Renal pelvis (tissue), 12 donors: Measurements from ENCODE around the gene TMPRSS3. TPM values are rescaled to one million over a fixed set of nuclear protein-coding genes. Genes with fewer than 3 reads are reported as not detected.
A peak's percentile ranks its signal among the peaks of the same experiment; 100 is the strongest.

Experiments
- DNase-seq: peaks from one replicate; pipeline ENCODE4 v3.0.0-alpha.2; 2013
- long read RNA-seq, 16 experiments: transcript quantifications; one replicate each; lab custom pipeline, GENCODE V29; 2026
- polyA plus RNA-seq, 3 donors: library from polyadenylated mRNA; unstranded; fragments of 120-200 nt; gene quantifications; one replicate each; pipeline ENCODE4 v1.2.1, GENCODE V29; 2013; ENCODE audit not compliant: insufficient read length in 3 of 3

Gene TMPRSS3
- polyA plus RNA-seq, result 1 to 10 TPM; 1.3 to 3.4 (median 2.2) TPM
- long read RNA-seq, donor 1, result 0 reads
- long read RNA-seq, donor 2, result 0 reads
- long read RNA-seq, donor 3, result 0 reads
- long read RNA-seq, donor 4, result 0 reads
- long read RNA-seq, donor 5, result 0 reads
- long read RNA-seq, donor 6, partial matches to known transcripts, result 0 of 1 reads
- long read RNA-seq, donor 6, other reads (novel, unspliced or antisense), result 0 of 1 reads
- long read RNA-seq, donor 7, result 0 reads
- long read RNA-seq, donor 8, result 0 reads
- long read RNA-seq, donor 9, result 0 reads
- long read RNA-seq, donor 10, result 0 reads
- long read RNA-seq, donor 11, partial matches to known transcripts, result 0 of 1 reads
- long read RNA-seq, donor 11, other reads (novel, unspliced or antisense), result 0 of 1 reads
- long read RNA-seq, donor 12, result 0 reads
- long read RNA-seq, donor 13, result 0 reads
- long read RNA-seq, donor 14, result 0 reads
- long read RNA-seq, donor 15, partial matches to known transcripts, result 5 of 6 reads
- long read RNA-seq, donor 15, other reads (novel, unspliced or antisense), result 0 of 6 reads
- long read RNA-seq, donor 16, result 0 reads

GRCh38 chr21:42395905-42396651 lies at the start of gene TMPRSS3:
Gene TMPRSS3, minus strand, starts transcription at chr21:42396052. Its CDS starts 635 bp downstream, at chr21:42395417.
- peak; percentile 58 for DNase-seq

- DNase-seq, result no peak
These were observed 49.5 kb upstream of the TMPRSS3 start for GRCh38 chr21:42445311-42445710.

GRCh38 chr21:42444745-42445059 lies 48.9 kb upstream of the TMPRSS3 start:
- DNase-seq, result no peak

GRCh38 chr21:42443876-42444744 lies 48.3 kb upstream of the TMPRSS3 start:
- DNase-seq, result no peak

- DNase-seq, result no peak
These were observed 47.4 kb upstream of the TMPRSS3 start for GRCh38 chr21:42443181-42443785.

GRCh38 chr21:42441963-42442362 lies 46.1 kb upstream of the TMPRSS3 start:
- DNase-seq, result no peak

- no peak for DNase-seq
These were observed 44.4 kb upstream of the TMPRSS3 start for GRCh38 chr21:42440187-42440792.

GRCh38 chr21:42439284-42440186 lies 43.7 kb upstream of the TMPRSS3 start:
- no peak for DNase-seq

GRCh38 chr21:42438316-42439205 lies 42.7 kb upstream of the TMPRSS3 start:
- DNase-seq, result no peak

- no peak for DNase-seq
These were observed 41.9 kb upstream of the TMPRSS3 start for GRCh38 chr21:42437786-42438185.

GRCh38 chr21:42436914-42437313 lies 41.1 kb upstream of the TMPRSS3 start:
- DNase-seq, result no peak

GRCh38 chr21:42435833-42436232 lies 40.0 kb upstream of the TMPRSS3 start:
- no peak for DNase-seq

- DNase-seq, result no peak
These were observed 39.5 kb upstream of the TMPRSS3 start for GRCh38 chr21:42435401-42435800.

- no peak for DNase-seq
These were observed 39.0 kb upstream of the TMPRSS3 start for GRCh38 chr21:42434884-42435283.

GRCh38 chr21:42433946-42434551 lies 38.2 kb upstream of the TMPRSS3 start:
- no peak for DNase-seq

- DNase-seq, result no peak
These were observed 36.8 kb upstream of the TMPRSS3 start for GRCh38 chr21:42432695-42433094.

- DNase-seq, result no peak
These were observed 35.3 kb upstream of the TMPRSS3 start for GRCh38 chr21:42431196-42431595.

- no peak for DNase-seq
These were observed 34.7 kb upstream of the TMPRSS3 start for GRCh38 chr21:42430521-42430920.

- no peak for DNase-seq
These were observed 34.0 kb upstream of the TMPRSS3 start for GRCh38 chr21:42429856-42430255.
